HL-60/S4 treated with phorbol 12-myristate 13-acetate at 8.2 ng/mL for 4 days and 3 days (cell line): ENCODE results near the gene BRSK2.
"Not testable (repeated sequence)": the region's sequence is repeated elsewhere in the genome, so short reads cannot be mapped to it uniquely, and the experiment has no call there.

Experiments used
- in situ Hi-C: fragments of 300-500 bp; cut with MboI; formaldehyde crosslinking; loops from 2 replicates; pipeline ENCODE4 v1.15.0; 2022; ENCODE audit warnings: low sequenced_read_pairs

BRSK2 gene

GRCh38 chr11:1389932-1390568 lies at the start of gene BRSK2:
Gene BRSK2 (plus strand): TSS chr11:1389934. CDS start chr11:1390285, 351 bp downstream.
- in situ Hi-C loops, result no loop called here

- in situ Hi-C loops, result no loop called here
Measured at GRCh38 chr11:1340111-1340510, 49.6 kb upstream of the BRSK2 start.

GRCh38 chr11:1341226-1341625 lies 48.5 kb upstream of the BRSK2 start:
- in situ Hi-C loops, result not testable (repeated sequence)

- in situ Hi-C loops, result no loop called here
Measured at GRCh38 chr11:1341928-1342524, 47.7 kb upstream of the BRSK2 start.

GRCh38 chr11:1342946-1343345 lies 46.8 kb upstream of the BRSK2 start:
- in situ Hi-C loops, result no loop called here

- in situ Hi-C loops, result no loop called here
Measured at GRCh38 chr11:1343391-1344055, 46.2 kb upstream of the BRSK2 start.

- in situ Hi-C loops, result no loop called here
Measured at GRCh38 chr11:1344056-1344635, 45.6 kb upstream of the BRSK2 start.

GRCh38 chr11:1345737-1346513 lies 43.8 kb upstream of the BRSK2 start:
- in situ Hi-C loops, result no loop called here

- in situ Hi-C loops, result no loop called here
Measured at GRCh38 chr11:1346669-1347390, 42.9 kb upstream of the BRSK2 start.

- in situ Hi-C loops, result not testable (repeated sequence)
Measured at GRCh38 chr11:1347411-1347999, 42.2 kb upstream of the BRSK2 start.

GRCh38 chr11:1348146-1348795 lies 41.5 kb upstream of the BRSK2 start:
- in situ Hi-C loops, result no loop called here

GRCh38 chr11:1348796-1349326 lies 40.9 kb upstream of the BRSK2 start:
- in situ Hi-C loops, result no loop called here

GRCh38 chr11:1349327-1350041 lies 40.2 kb upstream of the BRSK2 start:
- in situ Hi-C loops, result no loop called here

GRCh38 chr11:1350086-1350725 lies 39.5 kb upstream of the BRSK2 start:
- in situ Hi-C loops, result no loop called here

- in situ Hi-C loops, result no loop called here
Measured at GRCh38 chr11:1351278-1351937, 38.3 kb upstream of the BRSK2 start.

GRCh38 chr11:1352696-1353382 lies 36.9 kb upstream of the BRSK2 start:
- in situ Hi-C loops, result no loop called here
